HG02943 (cell line): ENCODE results near the gene CGNL1.

ENCODE experiments used
- ATAC-seq: cut with Tn5 transposase; IDR thresholded peaks from one replicate; pipeline ENCODE4 v1.9.1; 2021; ENCODE audit warnings: mild to moderate bottlenecking, low read depth, moderate library complexity; ENCODE audit not compliant: unreplicated experiment

Gene CGNL1

DNA sequence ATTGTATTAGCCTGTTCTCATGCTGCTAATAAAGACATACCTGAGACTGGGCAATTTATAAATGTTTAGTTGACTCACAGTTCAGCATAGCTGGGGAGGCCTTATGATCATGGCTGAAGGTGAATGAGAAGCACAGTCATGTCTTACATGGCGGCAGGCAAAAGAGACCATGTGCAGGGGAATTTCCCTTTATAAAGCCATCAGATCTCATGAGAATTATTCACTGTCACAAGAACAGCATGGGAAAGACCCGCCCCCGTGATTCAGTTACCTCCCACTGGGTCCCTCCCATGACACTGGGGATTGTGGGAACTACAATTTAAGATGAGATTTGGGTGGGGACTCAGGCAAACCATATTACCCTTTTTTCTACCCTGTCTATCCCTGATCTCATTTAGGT lies 163.9 kb downstream of the CGNL1 start:
- no peak for ATAC-seq

DNA sequence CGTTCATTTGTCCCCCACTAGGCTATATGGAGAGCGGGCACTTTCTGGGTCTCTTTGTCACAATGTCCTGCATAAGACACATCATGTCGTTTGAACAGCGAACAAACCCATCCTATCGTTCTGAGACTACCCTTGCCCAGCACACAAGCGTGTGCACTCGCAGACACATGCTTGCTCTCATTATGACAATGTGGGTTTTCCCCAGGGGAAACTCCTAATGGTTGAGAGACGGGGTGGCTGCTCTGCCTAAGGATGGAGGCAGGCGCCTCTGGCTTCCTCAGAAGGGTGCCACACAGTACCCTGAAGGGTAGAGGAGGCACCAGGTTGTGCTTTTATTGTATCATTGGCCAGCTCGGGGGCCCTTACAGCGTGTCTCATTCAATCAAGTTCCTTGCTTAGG lies 164.4 kb downstream of the CGNL1 start:
- no peak for ATAC-seq

DNA sequence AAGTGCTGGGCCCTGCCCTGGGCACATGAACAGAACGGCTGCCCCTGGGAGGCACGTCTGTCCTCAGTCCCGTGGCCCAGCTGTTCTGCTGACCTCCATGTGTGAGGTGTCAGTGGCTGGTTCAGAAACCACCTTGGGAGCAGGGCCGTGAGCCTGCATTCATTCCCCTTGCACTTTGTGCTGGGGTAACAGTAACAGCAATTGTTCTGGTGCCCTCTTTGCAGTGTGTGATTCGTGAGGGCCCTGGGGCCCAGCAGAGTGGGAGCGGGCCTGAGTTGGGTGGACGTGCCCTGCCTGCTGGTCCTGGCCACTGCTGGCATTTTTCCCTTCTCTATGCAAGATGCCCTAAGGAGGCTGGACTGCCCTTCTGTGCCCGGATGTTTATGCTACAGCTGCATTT lies 165.0 kb downstream of the CGNL1 start:
- ATAC-seq, result no peak

DNA sequence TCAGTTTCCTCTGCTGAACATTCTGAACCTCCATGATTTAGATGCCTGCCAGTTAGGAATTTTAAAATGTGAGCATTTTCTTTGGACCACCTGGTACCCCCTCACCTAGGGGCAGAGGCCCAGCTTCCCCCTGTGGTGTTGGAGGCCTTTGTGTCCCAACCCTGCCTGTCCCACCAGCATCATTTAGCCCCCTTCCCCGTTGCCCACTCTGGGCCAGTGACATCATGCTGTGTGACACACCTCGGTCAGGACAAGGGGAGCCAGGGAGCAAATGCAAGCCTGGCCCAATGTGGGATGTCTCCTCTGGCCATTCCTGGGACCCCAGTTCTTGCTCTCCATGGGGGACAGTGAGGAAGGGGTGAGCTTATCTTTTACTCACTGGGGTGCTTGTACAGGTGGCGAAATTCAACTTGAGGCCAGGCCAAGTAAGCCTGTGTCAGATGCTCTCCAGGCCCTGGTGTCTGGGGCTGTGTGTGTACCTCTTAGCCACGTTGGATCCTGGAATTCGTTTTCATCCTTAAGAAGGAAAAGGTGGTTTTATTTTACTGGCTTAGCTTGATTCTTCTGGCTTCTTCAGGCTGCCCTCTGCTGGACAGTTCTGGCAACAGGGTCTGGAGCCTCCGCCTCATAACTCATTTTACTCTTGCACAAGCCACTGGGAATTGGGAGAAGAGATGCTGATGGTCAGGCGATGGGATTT lies 165.7 kb downstream of the CGNL1 start:
- ATAC-seq, result no peak

DNA sequence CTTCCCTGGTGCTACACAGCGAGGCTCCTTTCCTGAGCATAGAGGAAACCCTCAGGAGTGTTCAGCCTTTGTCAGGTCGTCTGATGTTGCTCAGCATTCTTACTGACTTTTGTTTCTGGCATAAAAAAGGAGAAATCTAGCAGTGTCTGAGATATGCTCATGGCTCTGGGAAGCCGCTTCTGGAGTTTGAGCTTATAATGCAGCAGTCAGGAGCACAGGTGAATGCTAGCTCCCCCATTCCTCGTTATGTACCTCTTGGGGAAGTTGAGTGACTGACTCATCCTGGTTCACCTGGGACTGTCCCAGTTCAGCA lies 166.2 kb downstream of the CGNL1 start:
- no peak for ATAC-seq

DNA sequence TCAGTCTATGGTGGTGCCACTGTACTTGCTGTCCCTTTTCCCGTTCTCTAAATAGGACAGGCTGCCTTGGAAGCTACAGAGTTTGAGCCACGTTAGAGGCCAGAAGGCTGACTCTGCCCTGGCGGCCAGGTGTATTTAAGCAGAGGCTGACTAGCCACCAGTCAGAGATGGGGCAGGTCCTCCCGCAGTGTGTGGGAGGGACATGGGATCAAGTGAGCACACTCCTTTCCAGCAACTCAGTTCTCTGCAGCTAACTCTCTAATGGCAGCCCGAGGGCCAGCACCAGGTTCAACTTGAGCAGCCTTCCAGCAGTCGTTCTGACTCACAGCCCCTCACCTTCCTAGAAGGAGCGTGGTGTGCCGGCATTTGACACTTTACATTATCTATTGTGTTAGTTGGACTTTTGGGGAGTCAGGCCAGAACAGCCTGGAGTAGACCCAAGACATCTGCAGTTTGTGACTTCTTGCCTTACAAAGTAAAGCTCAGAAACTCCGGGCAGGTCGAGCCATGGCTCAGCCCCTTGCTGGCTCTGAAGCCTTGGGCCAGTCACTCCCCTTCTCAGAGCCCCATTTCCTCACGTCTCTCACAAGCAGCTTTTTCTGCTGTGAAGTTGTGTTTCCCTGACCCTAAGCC lies 168.7 kb downstream of the CGNL1 start:
- ATAC-seq, result no peak

DNA sequence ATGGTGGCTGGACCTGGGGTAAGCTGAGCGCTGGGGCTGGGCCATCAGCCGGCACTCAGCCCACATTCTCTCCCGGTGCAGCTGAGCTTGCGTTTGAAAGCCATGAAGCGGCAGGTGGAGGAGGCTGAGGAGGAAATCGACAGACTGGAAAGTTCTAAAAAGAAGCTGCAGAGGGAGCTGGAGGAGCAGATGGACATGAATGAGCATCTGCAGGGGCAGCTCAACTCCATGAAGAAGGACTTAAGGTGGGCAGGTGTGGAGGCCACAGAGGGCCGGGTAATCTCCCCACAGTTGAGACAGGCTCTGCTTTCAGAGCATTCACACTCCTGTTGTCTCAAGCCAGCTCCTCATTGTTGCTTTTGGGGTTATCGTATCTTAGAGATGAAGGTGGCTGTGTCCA lies 169.7 kb downstream of the CGNL1 start:
- ATAC-seq, result no peak

DNA sequence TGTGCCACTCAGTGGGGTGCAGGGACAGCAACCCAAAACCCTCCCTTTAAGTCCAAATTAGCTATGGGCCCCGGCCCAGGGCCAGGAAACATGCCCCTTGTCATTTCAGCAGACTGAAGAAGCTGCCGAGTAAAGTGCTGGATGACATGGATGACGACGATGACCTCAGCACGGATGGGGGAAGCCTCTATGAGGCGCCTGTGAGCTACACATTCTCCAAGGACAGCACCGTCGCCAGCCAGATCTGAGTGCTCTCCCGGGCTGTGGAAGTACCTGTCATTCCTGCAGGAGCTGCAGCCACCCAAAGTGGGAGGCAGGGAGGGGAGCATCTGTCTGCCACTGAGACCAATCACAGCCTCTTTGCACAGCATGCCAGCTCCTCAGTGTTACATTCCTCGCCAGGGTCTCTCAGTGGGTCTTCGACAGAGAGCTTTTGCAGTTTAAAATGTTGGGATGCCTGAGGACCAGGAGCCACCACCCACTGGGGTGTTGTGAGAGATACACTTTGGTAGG lies 171.0 kb downstream of the CGNL1 start:
- no peak for ATAC-seq

DNA sequence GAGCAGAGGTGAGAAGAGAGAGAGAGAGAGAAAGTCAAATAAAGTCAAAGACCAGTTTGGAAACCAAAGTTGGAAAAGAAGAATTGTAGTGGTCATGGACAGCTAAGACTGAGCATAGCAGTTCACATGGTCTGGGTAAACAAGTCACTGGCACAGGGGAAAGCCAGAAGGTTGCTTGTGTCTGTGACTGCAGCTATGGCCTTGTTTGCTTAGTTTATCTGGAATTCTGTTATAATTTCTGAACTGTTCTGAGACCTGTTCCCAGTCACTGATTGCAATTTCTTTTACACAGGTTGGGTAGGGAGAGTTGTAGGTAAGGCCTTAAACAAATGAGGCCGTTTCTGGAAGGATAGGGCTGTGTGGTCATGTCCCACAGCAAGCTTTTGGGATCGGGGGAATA lies 172.0 kb downstream of the CGNL1 start:
- ATAC-seq, result no peak

DNA sequence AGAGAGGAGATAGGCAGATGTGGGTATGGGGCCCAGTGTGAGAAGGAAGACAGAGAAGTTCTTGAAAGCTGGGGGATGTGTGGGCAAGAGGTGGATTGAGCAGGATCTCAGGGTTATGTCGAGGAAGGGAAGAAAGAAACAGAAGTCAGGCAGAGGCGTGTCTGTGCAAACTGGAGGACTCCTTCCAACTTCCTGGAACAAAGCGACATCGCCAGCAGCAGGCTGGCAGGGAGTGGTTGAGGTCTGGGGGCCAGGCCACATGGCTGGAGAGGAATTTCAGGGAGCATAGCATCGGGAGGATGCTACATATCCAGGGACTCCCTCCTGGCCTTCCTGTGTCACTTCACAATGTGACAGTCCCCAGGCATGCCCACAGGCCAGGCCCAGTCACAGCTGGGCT lies 172.5 kb downstream of the CGNL1 start:
- no peak for ATAC-seq

DNA sequence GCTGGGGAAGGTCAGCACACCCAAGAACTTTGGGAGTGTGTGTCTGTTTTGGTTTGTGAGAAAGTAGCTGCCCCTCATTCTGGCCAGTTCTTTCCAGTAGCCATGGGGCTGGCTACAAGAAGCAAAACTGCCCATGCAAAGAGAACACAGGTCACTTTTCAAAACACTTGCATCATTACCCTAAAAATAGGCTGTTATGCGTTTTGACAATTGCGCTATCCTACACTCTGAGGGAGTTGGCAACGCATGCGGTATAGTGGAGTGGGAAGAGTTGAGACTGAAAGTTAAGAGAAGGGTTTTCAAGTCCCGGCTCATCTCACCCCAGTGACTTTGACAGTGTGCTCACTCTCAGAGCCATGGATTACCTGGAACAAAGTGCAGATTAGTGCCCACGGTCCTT lies 173.6 kb downstream of the CGNL1 start:
- no peak for ATAC-seq

DNA sequence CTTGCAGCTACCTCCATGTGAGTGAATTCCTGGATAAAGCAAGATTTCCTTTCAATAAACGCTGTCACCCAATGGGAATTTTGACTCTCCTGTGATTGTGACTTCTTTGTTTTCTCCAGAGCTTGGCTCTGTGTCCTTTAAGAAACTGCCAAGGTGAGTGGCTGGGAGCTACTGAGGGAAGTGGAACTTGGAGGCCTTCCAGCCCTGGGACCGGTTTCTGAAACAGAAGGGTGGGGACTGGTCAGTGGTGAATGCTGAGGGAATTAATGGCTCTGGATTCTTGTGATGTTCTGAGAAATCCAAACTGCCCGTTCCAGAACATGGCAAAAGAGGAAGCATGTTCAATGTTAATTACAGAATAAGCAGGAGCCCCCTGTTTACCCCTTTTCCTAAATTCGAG lies 174.3 kb downstream of the CGNL1 start:
- ATAC-seq, result no peak

DNA sequence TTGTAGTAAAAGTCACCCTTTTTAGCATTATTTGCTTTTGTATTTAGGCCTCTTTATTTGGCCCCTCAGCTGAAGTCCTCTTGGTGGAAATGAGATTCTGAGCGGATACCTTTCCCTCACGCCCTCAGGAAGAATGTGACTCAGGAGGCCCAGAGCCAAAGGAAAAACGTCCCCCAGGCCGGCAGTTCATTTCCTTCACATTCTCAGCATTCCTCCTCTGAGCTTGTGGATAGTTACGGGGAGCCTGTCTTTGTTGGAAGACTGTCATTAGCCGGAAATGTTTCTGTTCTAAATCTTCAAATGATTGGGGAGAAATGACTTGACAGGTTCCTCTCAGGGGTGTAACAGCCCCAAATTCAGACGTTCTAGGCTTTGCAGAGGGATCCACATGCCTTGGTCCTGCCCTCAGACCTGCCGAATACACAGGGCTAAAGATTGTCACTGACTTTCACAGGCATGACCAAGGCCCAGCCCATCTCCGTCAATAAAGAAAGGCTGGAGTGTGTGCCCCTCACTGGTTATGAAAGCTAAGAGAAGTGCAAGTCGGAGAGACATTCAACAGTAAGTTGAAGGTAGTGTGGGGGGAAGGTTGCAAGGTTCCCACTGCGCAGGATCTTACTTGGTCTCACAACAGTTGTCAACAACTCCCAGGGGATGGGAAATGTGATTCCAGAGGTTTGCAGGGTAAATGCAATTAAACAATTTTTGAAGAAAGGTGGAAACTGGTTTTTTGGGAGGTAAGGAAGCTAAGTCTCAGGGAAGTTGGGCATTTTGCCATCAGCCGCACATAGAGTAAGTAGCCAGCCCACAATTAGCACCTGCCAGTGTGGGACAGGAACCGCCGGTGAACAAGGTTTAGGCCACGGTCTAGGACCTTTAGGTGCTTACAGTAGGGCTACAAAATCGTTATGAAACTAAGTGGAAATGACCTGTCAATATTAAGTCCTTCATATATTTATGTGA lies 175.7 kb downstream of the CGNL1 start:
- no peak for ATAC-seq

DNA sequence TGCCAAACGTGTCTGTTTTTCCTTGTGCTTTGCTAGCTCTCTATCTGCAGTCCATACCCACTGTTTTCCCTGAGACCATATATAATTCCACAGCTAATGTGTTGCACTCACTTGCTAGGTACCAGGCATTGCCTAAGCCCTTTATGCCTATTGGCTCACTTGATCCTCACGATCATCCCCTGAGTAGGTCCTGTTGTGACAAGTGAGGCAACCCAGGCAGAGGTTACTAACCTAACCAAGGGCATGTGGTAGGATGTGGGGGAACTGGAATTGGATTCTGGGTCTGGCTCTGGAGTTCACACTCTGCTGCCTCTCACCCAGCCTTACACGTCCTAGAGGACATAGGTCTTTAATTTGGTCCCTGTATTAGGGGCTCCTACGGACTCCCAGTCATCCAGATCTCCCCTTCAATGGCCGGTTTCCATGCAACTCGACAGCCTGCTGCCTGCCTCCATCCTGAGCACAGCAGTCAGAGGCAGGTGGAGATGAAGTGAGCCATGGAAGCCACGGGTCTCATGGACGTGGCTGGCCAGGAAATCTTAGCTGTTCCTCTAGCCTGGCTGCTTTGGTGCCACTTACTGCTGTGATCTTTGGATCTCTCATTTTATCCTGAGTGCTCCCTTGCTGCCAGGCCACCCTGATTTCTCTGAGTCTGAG lies 176.5 kb downstream of the CGNL1 start:
- ATAC-seq, result no peak

DNA sequence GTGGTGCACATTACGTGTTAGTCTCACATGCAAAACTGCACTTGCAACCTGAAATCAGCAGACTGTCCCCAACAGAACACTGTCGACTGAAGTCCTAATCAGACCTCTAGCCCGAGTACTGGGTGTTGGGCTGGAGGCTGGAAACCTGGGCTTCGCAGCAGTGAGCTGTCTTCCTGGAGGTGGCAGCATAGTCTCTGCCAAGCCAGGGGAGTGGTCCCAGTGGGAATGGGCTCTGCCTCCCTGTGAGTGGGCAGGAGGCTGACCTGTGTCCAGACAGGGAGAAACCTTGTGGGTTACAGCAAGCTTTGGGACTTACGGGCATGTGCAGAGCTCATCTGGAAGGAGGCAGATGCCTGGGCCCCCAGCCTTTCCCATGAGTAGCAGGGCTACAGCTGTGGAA lies 177.2 kb downstream of the CGNL1 start:
- ATAC-seq, result no peak

DNA sequence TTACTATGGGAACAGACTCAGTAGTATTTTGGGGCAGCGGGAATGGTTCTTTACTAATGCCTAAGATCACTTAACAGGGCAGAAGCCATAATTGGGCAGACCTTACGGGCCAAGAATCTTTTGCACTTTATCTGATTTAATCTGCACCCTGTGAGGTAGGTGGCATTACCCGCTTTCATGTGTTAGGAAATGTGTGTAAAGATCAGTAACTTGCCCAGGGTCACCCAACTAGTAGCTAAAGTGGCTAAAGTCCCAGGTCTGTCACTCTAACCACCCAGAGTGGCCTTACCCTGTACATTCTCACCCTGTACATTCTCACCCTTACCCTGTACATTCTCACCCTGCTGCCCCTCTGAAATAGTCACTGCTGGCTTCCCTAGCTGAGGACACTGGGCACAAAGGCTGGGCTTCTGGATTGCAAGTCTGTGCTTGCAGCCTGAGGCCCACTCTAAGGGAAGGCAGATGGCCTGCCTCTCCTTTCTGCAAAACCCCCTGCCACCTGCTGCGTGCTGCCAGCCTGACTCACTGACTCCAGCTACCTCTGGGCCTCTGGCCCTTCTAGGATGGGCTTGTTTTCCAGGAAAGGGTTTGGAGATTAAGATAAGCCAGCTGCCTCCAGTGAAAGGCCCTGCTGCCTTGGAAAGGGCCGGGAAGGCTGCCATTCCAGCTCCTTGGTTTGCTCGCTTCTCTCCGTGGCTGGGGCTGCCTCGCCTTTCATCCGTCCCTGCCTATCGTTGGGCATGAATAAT lies 177.9 kb downstream of the CGNL1 start:
- no peak for ATAC-seq

DNA sequence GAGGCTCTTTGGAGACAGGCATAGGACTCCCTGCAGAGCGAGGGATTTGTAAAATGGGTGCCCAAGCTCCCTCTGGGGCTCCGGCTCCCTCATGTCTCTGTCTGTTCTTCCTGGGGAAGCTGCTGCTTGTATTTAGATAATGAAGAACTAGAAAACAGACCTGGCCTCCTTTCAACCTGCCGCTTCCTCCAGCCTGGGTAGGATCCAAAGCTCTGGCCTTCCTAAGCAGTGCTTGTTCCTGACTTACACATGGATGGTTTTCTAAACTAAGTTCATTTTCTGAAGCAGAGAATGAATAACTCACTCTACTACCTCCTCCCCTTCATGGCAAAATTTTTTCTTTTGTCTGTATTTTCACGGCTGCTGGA lies 178.5 kb downstream of the CGNL1 start:
- no peak for ATAC-seq

DNA sequence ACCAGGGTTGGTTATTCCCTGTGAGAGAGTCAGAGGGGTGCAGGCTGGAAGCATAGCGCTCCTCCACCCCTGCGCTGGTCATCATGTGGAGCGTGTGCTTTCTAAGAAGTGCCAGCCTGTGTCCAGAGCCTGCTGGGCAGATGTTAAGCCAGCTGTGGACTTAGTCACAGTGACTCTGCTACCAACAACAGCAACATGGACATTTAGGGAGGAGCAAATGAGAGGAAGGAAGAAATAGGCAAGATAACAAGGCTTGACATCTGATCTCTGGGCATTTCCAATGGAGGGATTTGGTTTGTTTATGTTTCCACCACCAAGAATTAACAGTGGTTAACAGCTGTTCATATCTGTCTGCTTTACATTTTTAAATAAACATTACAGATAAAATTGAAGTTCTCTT lies 179.0 kb downstream of the CGNL1 start:
- no peak for ATAC-seq

DNA sequence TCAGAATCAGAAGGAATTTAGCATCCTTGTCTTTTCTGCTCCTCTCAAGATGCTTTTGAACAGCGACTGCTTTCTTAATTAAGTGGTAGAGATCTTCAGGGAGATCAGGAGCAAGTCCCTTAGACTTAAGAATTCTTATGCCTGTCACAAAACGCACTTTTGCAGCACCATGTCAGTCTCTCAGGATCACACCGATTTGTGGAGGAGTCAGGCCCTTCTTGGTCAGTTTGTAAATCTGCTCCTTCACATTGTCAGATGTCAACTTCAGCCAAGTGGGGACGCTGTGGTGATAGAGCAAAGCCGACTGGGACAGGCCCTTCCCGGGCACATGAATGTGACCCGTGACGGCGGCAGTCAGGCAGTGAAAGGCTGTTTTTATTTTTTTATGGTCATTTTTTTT lies 179.7 kb downstream of the CGNL1 start:
- ATAC-seq, result no peak

DNA sequence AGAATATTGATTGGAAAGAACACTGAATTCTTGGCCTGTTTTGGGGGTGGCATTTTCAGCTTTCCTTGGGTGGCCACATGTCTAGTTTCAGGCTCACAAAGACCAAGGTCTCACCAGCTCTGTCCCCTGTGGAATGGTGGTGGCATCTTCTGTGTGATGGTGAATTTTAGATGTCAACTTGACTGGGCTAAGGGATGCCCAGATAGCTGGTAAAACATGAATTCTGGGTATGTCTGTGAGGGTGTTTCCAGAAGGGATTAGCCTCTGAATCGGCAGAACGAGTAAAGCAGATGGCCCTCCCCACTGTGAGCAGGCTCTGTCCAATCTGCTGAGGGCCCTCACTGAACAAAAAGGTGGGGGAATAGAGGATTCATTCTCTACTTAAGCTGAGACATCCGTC lies 181.0 kb downstream of the CGNL1 start:
- no peak for ATAC-seq
